BLaER1 (cell line): ENCODE results near the gene ABCB1.

ENCODE experiments used
- H3K27ac ChIP-seq: shearing (Covaris generic); formaldehyde crosslinking; 2 replicates; pipeline ENCODE4 v1.8.1; 2022
- H3K27me3 ChIP-seq: shearing (Covaris generic); formaldehyde crosslinking; 2 replicates; pipeline ENCODE4 v1.8.1; 2022
- H3K36me3 ChIP-seq: shearing (Covaris generic); formaldehyde crosslinking; 2 replicates; pipeline ENCODE4 v1.8.1; 2022
- H3K4me1 ChIP-seq: shearing (Covaris generic); formaldehyde crosslinking; 2 replicates; pipeline ENCODE4 v1.8.1; 2022
- H3K4me2 ChIP-seq: shearing (Covaris generic); formaldehyde crosslinking; 2 replicates; pipeline ENCODE4 v1.8.1; 2022
- H3K4me3 ChIP-seq: shearing (Covaris generic); formaldehyde crosslinking; 2 replicates; pipeline ENCODE4 v1.8.1; 2022
- H3K9ac ChIP-seq: shearing (Covaris generic); formaldehyde crosslinking; 2 replicates; pipeline ENCODE4 v1.8.1; 2022
- H3K9me3 ChIP-seq: shearing (Covaris generic); formaldehyde crosslinking; 2 replicates; pipeline ENCODE4 v1.8.1; 2022
- H4K20me1 ChIP-seq: shearing (Covaris generic); formaldehyde crosslinking; 2 replicates; pipeline ENCODE4 v1.8.1; 2022
- Cebpa-rat ChIP-seq: shearing (Covaris generic); IDR thresholded peaks from 2 replicates; pipeline ENCODE4 v1.8.1; 2022

Gene ABCB1

GRCh38 chr7:87552351-87552900 lies 48.3 kb downstream of the ABCB1 start:
- Histone ChIP-seq H3K27me3 (no peaks in the 10 kb centered on the region), H3K27ac (no peak overlapping the region), H3K4me1 (no peaks in the 10 kb centered on the region), H3K4me3 (no peak overlapping the region), H3K36me3 (no peaks in the 10 kb centered on the region), H4K20me1 (no peaks in the 10 kb centered on the region), H3K9ac (no peak overlapping the region), H3K9me3 (no peaks in the 10 kb centered on the region), H3K4me2 (no peak overlapping the region)
- no peak for TF ChIP-seq Cebpa-rat

GRCh38 chr7:87548123-87548919 lies 52.4 kb downstream of the ABCB1 start:
- H3K4me1 ChIP-seq: no peaks in the 10 kb centered on the region
- no peak for TF ChIP-seq Cebpa-rat

GRCh38 chr7:87545760-87546159 lies 54.9 kb downstream of the ABCB1 start:
- Histone ChIP-seq H3K36me3 (no peaks in the 10 kb centered on the region), H3K9ac (no peak overlapping the region), H3K27me3 (no peaks in the 10 kb centered on the region), H3K4me2 (no peak overlapping the region), H3K4me3 (no peak overlapping the region), H3K9me3 (no peaks in the 10 kb centered on the region), H3K4me1 (no peaks in the 10 kb centered on the region), H4K20me1 (no peaks in the 10 kb centered on the region), H3K27ac (no peak overlapping the region)
- TF ChIP-seq Cebpa-rat: no peak

More at GRCh38 chr7:87548123-87548919, 52.4 kb downstream of the ABCB1 start:
- H3K27ac ChIP-seq: no peak overlapping the region
- no peak overlapping the region for H3K9ac ChIP-seq
- no peaks in the 10 kb centered on the region for H3K36me3 ChIP-seq
- H3K27me3 ChIP-seq: no peaks in the 10 kb centered on the region
- no peaks in the 10 kb centered on the region for H3K9me3 ChIP-seq
- no peak overlapping the region for H3K4me2 ChIP-seq
- H3K4me3 ChIP-seq: no peak overlapping the region
- no peaks in the 10 kb centered on the region for H4K20me1 ChIP-seq

- Histone ChIP-seq H3K4me1 (no peaks in the 10 kb centered on the region), H3K9me3 (no peaks in the 10 kb centered on the region), H3K36me3 (no peaks in the 10 kb centered on the region), H3K27me3 (no peaks in the 10 kb centered on the region), H3K4me3 (no peak overlapping the region), H4K20me1 (no peaks in the 10 kb centered on the region), H3K4me2 (no peak overlapping the region), H3K9ac (no peak overlapping the region), H3K27ac (no peak overlapping the region)
- TF ChIP-seq Cebpa-rat: no peak
These were observed 57.1 kb downstream of the ABCB1 start for GRCh38 chr7:87543623-87544022.

- no peaks in the 10 kb centered on the region for H3K36me3 ChIP-seq
- no peak overlapping the region for H3K27ac ChIP-seq
- H3K9me3 ChIP-seq: no peaks in the 10 kb centered on the region
- TF ChIP-seq Cebpa-rat: no peak
- H3K4me1 ChIP-seq: no peaks in the 10 kb centered on the region
- no peaks in the 10 kb centered on the region for H3K27me3 ChIP-seq
- no peak overlapping the region for H3K4me2 ChIP-seq
- no peak overlapping the region for H3K4me3 ChIP-seq
- no peaks in the 10 kb centered on the region for H4K20me1 ChIP-seq
- H3K9ac ChIP-seq: no peak overlapping the region
These were observed 59.0 kb downstream of the ABCB1 start for GRCh38 chr7:87541648-87542047.

- H3K4me1 ChIP-seq: no peaks in the 10 kb centered on the region
- H3K4me3 ChIP-seq: no peak overlapping the region
- no peak for TF ChIP-seq Cebpa-rat
- H3K4me2 ChIP-seq: no peak overlapping the region
- H3K9me3 ChIP-seq: no peaks in the 10 kb centered on the region
- H3K36me3 ChIP-seq: no peaks in the 10 kb centered on the region
- H4K20me1 ChIP-seq: no peaks in the 10 kb centered on the region
- H3K27ac ChIP-seq: no peak overlapping the region
- H3K9ac ChIP-seq: no peak overlapping the region
- no peaks in the 10 kb centered on the region for H3K27me3 ChIP-seq
These were observed 62.6 kb downstream of the ABCB1 start for GRCh38 chr7:87538052-87538451.

GRCh38 chr7:87534072-87534471 lies 66.6 kb downstream of the ABCB1 start:
- H3K9me3 ChIP-seq: no peaks in the 10 kb centered on the region
- no peak overlapping the region for H3K4me2 ChIP-seq
- no peak overlapping the region for H3K4me3 ChIP-seq
- no peaks in the 10 kb centered on the region for H3K27me3 ChIP-seq
- H3K36me3 ChIP-seq: no peaks in the 10 kb centered on the region
- H3K4me1 ChIP-seq: no peaks in the 10 kb centered on the region
- H3K27ac ChIP-seq: no peak overlapping the region
- H4K20me1 ChIP-seq: no peaks in the 10 kb centered on the region
- H3K9ac ChIP-seq: no peak overlapping the region
- no peak for TF ChIP-seq Cebpa-rat

- no peak overlapping the region for H3K27ac ChIP-seq
- TF ChIP-seq Cebpa-rat: no peak
These were observed 70.6 kb downstream of the ABCB1 start for GRCh38 chr7:87530126-87530525.

DNA sequence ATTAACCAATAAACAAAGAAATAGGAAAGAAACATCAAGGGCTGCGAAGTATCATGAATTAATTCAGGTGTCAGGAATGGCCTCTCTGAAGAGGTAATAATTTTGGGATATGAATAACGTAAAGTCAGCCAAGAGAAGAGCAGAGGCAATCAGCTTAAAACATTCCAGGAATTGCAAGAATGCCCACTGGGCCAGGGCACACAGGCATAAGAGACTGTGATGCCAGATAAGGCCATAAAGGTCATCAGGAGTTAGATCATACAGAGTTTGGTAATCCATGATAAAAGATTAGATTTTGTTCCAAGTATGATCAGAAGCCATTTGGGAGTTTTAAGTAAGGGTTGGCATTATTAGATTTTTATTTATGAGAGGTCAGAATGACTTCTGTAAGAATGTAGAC lies 72.0 kb downstream of the ABCB1 start:
- Histone ChIP-seq H4K20me1 (no peaks in the 10 kb centered on the region), H3K4me3 (no peak overlapping the region), H3K4me2 (no peak overlapping the region), H3K9ac (no peak overlapping the region), H3K27me3 (no peaks in the 10 kb centered on the region), H3K27ac (no peak overlapping the region), H3K36me3 (no peaks in the 10 kb centered on the region), H3K4me1 (peaks cover 4% of the 10 kb centered on the region; the same call in 1 of the 2 replicates), H3K9me3 (no peaks in the 10 kb centered on the region)
- TF ChIP-seq Cebpa-rat: no peak

More at GRCh38 chr7:87530126-87530525, 70.6 kb downstream of the ABCB1 start:
- peaks cover 4% of the 10 kb centered on the region; the same call in 1 of the 2 replicates for H3K4me1 ChIP-seq
- H3K27me3 ChIP-seq: no peaks in the 10 kb centered on the region
- H3K36me3 ChIP-seq: no peaks in the 10 kb centered on the region
- no peak overlapping the region for H3K4me3 ChIP-seq
- H3K9me3 ChIP-seq: no peaks in the 10 kb centered on the region
- H4K20me1 ChIP-seq: no peaks in the 10 kb centered on the region
- H3K9ac ChIP-seq: no peak overlapping the region
- H3K4me2 ChIP-seq: no peak overlapping the region

- Histone ChIP-seq H3K27me3 (no peaks in the 10 kb centered on the region), H3K4me2 (no peak overlapping the region), H3K36me3 (no peaks in the 10 kb centered on the region)
These were observed 81.9 kb downstream of the ABCB1 start for GRCh38 chr7:87518735-87519134.

More at GRCh38 chr7:87518735-87519134, 81.9 kb downstream of the ABCB1 start:
- Histone ChIP-seq H3K27ac (no peak overlapping the region), H3K9me3 (no peaks in the 10 kb centered on the region), H3K9ac (no peak overlapping the region), H4K20me1 (no peaks in the 10 kb centered on the region), H3K4me1 (no peaks in the 10 kb centered on the region), H3K4me3 (no peak overlapping the region)
- TF ChIP-seq Cebpa-rat: no peak
